Fibroblast of lung (primary cell): ENCODE data around the gene FNDC3A. TPM values are rescaled to one million over a fixed set of nuclear protein-coding genes. Genes with fewer than 3 reads are reported as not detected.
A peak's percentile ranks its signal among the peaks of the same experiment; 100 is the strongest.
"Not testable (repeated sequence)": the region's sequence is repeated elsewhere in the genome, so short reads cannot be mapped to it uniquely, and the experiment has no call there.

ENCODE experiments used
- DNase-seq, 2 donors: peaks; one replicate each; pipeline versions ENCODE4 v3.0.0 to v3.0.0-alpha.2; 2010; ENCODE audit warnings: low read depth in 2 of 2
- H2AFZ ChIP-seq: 2 replicates; pipeline ENCODE4 v1.5.1; 2012; ENCODE audit warnings: low read length, control low read depth, inconsistent platforms
- H3K27ac ChIP-seq: 2 replicates; pipeline ENCODE4 v1.5.1; 2011; ENCODE audit warnings: low read length, control low read depth; ENCODE audit not compliant: insufficient read depth
- H3K27me3 ChIP-seq: 2 replicates; pipeline ENCODE4 v1.5.1; 2011; ENCODE audit warnings: mild to moderate bottlenecking, low read length; ENCODE audit not compliant: control insufficient read depth, insufficient read depth
- H3K36me3 ChIP-seq: 2 replicates; pipeline ENCODE4 v1.5.1; 2011; ENCODE audit warnings: low read length; ENCODE audit not compliant: control insufficient read depth, insufficient read depth
- H3K4me1 ChIP-seq: 2 replicates; pipeline ENCODE4 v1.5.1; 2011; ENCODE audit warnings: low read length; ENCODE audit not compliant: control insufficient read depth, insufficient read depth; ENCODE audit errors: extremely low read depth
- H3K4me2 ChIP-seq: 2 replicates; pipeline ENCODE4 v1.5.1; 2011; ENCODE audit warnings: low read length, control low read depth; ENCODE audit not compliant: insufficient read depth; ENCODE audit errors: extremely low read depth
- H3K4me3 ChIP-seq, 4 experiments: fragments of 200-600 bp in 1 of 4; sonication (generic) in 1 of 4; replicated peaks in 1 of 4; 2 replicates each; pipeline ENCODE4 v1.5.1; 2011 to 2016; ENCODE audit warnings: low read length in 4 of 4, low read depth in 3 of 4, mild to moderate bottlenecking in 3 of 4, control low read depth in 2 of 4, inconsistent platforms in 1 of 4, mixed read lengths in 1 of 4; ENCODE audit not compliant: insufficient read depth in 1 of 4; ENCODE audit errors: control extremely low read depth in 1 of 4
- H3K79me2 ChIP-seq: 2 replicates; pipeline ENCODE4 v1.5.1; 2012; ENCODE audit warnings: mild to moderate bottlenecking, low read length, inconsistent platforms; ENCODE audit not compliant: control insufficient read depth, insufficient read depth
- H3K9ac ChIP-seq: 2 replicates; pipeline ENCODE4 v1.5.1; 2011; ENCODE audit warnings: mild to moderate bottlenecking, low read length, control low read depth; ENCODE audit not compliant: insufficient read depth
- H3K9me3 ChIP-seq: 2 replicates; pipeline ENCODE4 v1.5.1; 2012; ENCODE audit warnings: low read depth, low read length; ENCODE audit not compliant: control insufficient read depth, insufficient read depth
- H4K20me1 ChIP-seq: 2 replicates; pipeline ENCODE4 v1.5.1; 2011; ENCODE audit warnings: low read length; ENCODE audit not compliant: control insufficient read depth, insufficient read depth; ENCODE audit errors: extremely low read depth
- EZH2 ChIP-seq: IDR thresholded peaks from 2 replicates; pipeline ENCODE4 v1.5.1; 2012; ENCODE audit warnings: low read length, control low read depth, mild to moderate bottlenecking; ENCODE audit errors: missing control alignments
- polyA plus RNA-seq, 2 donors: library from polyadenylated mRNA; depleted of rRNA in 1 of 2; stranded (reverse) in 1 of 2; unstranded in 1 of 2; fragments of >200 nt; gene quantifications; 2 replicates each; pipeline ENCODE4 v1.2.1, GENCODE V29; 2011 to 2012; ENCODE audit warnings: missing spikeins in 1 of 2
- total RNA-seq: library from RNA; depleted of rRNA; stranded (reverse); fragments of >200 nt; gene quantifications from 2 replicates; pipeline ENCODE4 v1.2.1, GENCODE V29; 2014
- TF ChIP-seq, protein P1 (sequence below), 2 donors: IDR thresholded peaks in 1 of 2; conservative IDR thresholded peaks in 1 of 2; 1 replicate in 1 of 2; 2 replicates in 1 of 2; pipeline ENCODE4 v1.5.1; 2011 to 2012; ENCODE audit warnings: low read length in 2 of 2, control low read depth in 1 of 2, inconsistent platforms in 1 of 2, low read depth in 1 of 2, mild to moderate bottlenecking in 1 of 2

The FNDC3A gene
- total and polyA plus RNA-seq, 2 donors (not counting 1 experiment from before 2014, with no cell fraction given), result 44.7 to 79.4 TPM

DNA sequence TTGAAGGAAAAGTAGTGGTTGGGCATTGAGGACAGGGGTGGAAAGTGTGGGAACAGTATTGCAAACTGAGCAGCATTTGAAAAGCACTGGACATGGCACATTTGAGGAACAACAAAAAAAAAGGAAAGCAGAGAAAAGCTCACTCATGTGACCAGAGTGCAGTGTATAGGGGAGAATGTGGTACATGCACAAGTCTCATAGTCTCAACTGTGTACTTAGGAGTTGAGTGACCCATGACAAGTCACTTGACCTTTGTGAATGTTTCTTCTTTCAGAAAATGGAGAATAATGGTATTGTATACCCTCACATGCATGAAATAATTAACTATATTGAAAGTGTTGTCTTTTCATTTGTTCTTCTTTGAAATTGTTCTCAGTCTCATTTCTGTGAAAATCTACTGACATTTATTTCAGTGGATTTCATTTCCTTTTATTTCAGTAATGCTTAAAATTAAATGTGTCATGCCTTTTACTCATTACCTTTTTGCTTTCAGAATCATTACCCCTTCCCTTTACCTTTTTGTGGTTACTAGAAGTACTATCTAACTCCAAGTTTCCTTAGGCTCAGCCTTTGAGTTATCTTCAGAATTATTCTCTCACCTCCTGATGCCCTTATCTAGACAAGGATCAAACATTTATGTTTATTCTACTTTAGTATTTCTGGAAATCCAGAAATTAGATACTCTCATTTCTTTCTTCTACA is 165.3 kb downstream of the FNDC3A start:
- H3K36me3 ChIP-seq, result peaks cover 2% of the 10 kb centered on the region
- H3K4me2 ChIP-seq, result no peak overlapping the region
- H3K27me3 ChIP-seq, result no peaks in the 10 kb centered on the region
- H4K20me1 ChIP-seq, result no peaks in the 10 kb centered on the region
- no peak overlapping the region for H2AFZ ChIP-seq
- no peak for DNase-seq
- H3K27ac ChIP-seq, result no peak overlapping the region
- no peak overlapping the region for H3K9ac ChIP-seq
- no peak for TF ChIP-seq EZH2
- TF ChIP-seq, protein P1, sequence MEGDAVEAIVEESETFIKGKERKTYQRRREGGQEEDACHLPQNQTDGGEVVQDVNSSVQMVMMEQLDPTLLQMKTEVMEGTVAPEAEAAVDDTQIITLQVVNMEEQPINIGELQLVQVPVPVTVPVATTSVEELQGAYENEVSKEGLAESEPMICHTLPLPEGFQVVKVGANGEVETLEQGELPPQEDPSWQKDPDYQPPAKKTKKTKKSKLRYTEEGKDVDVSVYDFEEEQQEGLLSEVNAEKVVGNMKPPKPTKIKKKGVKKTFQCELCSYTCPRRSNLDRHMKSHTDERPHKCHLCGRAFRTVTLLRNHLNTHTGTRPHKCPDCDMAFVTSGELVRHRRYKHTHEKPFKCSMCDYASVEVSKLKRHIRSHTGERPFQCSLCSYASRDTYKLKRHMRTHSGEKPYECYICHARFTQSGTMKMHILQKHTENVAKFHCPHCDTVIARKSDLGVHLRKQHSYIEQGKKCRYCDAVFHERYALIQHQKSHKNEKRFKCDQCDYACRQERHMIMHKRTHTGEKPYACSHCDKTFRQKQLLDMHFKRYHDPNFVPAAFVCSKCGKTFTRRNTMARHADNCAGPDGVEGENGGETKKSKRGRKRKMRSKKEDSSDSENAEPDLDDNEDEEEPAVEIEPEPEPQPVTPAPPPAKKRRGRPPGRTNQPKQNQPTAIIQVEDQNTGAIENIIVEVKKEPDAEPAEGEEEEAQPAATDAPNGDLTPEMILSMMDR (conservative IDR thresholded peaks at IDR 0.05 in 1 of 2, IDR thresholded peaks at IDR 0.05 in 1 of 2; ENCODE audit: low read depth in 1 of 2, low read length in 2 of 2), result no peak
- no peak overlapping the region for H3K4me3 ChIP-seq
- H3K4me1 ChIP-seq, result no peaks in the 10 kb centered on the region
- H3K9me3 ChIP-seq, result no peaks in the 10 kb centered on the region
- H3K79me2 ChIP-seq, result no peaks in the 10 kb centered on the region

DNA sequence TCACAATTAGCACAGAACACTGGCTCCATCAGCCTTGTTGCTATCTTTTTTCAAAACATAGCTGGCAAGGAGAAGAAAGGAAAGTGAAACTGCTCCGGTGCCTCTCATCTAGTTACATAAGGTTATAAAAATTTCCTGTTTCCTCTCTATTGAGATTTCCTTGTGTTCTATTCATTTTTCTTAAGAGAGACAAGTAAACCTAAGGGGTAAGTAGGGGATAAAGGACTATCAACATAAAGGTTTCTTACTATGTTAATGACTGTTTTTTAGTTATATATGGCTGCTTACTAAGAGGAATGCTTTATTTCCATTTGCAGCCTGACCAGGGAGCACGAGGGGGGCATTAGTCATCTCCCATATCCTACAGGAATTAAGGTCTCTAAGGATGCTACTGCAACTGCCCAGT is 171.2 kb downstream of the FNDC3A start:
- no peaks in the 10 kb centered on the region for H3K27me3 ChIP-seq
- no peaks in the 10 kb centered on the region for H3K4me1 ChIP-seq
- no peak overlapping the region for H3K9ac ChIP-seq
- H3K4me2 ChIP-seq, result peak overlapping the region; percentile 78
- H4K20me1 ChIP-seq, result no peaks in the 10 kb centered on the region
- peak overlapping the region; percentile 18 for H3K27ac ChIP-seq
- H3K9me3 ChIP-seq, result no peaks in the 10 kb centered on the region
- TF ChIP-seq, protein P1 (conservative IDR thresholded peaks at IDR 0.05 in 1 of 2, IDR thresholded peaks at IDR 0.05 in 1 of 2; ENCODE audit: low read depth in 1 of 2, low read length in 2 of 2), result no peak
- TF ChIP-seq EZH2, result no peak
- H3K4me3 ChIP-seq, result peak overlapping the region; percentile 1 to 34 (median 12)
- no peaks in the 10 kb centered on the region for H3K36me3 ChIP-seq
- DNase-seq, result peak; percentile 47 to 69
- peaks cover 2% of the 10 kb centered on the region for H3K79me2 ChIP-seq
- H2AFZ ChIP-seq, result no peak overlapping the region

DNA sequence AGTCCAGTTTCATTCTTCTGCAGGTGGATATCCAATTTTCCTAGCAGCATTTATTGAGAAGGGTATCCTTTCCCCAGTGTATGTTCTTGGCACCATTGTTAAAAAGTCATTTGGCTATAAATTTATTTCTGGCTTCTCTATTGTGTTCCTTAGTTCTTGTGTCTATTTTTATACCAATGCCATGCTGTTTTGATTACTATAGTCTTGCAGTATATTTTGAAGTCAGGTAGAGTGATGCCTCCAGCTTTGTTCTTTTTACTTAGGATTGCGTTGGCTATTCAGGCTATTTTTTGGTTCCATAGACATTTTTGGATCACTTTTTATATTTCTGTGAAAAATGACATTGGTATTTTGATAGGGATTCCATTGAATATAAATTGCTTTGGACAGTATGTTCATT is 172.7 kb downstream of the FNDC3A start:
- Histone ChIP-seq H2AFZ (no peak overlapping the region), H3K9me3 (no peaks in the 10 kb centered on the region), H3K27me3 (no peaks in the 10 kb centered on the region), H3K36me3 (no peaks in the 10 kb centered on the region), H3K4me1 (no peaks in the 10 kb centered on the region), H3K79me2 (peaks cover 2% of the 10 kb centered on the region), H3K4me2 (no peak overlapping the region), H4K20me1 (no peaks in the 10 kb centered on the region), H3K9ac (no peak overlapping the region), H3K4me3 (no peak overlapping the region), H3K27ac (no peak overlapping the region)
- DNase-seq, result no peak
- TF ChIP-seq, protein P1 (conservative IDR thresholded peaks at IDR 0.05 in 1 of 2, IDR thresholded peaks at IDR 0.05 in 1 of 2; ENCODE audit: low read depth in 1 of 2, low read length in 2 of 2), result no peak
- no peak for TF ChIP-seq EZH2

DNA sequence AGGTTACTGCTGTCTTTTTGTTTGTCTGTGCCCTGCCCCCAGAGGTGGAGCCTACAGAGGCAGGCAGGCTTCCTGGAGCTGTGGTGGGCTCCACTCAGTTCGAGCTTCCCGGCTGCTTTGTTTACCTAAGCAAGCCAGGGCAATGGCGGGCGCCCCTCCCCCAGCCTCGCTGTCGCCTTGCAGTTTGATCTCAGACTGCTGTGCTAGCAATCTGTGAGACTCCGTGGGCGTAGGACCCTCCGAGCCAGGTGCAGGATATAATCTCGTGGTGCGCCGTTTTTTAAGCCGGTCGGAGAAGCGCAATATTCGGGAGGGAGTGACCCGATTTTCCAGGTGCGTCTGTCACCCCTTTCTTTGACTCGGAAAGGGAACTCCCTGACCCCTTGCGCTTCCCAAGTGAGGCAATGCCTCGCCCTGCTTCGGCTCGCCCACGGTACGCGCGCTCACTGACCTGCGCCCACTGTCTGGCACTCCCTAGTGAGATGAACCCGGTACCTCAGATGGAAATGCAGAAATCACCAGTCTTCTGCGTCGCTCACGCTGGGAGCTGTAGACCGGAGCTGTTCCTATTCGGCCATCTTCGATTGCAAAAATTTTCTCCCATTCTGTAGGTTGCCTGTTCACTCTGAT is 182.4 kb downstream of the FNDC3A start:
- not testable (repeated sequence) for H2AFZ ChIP-seq, H3K27ac ChIP-seq, H3K4me1 ChIP-seq, H3K79me2 ChIP-seq, H3K9me3 ChIP-seq, DNase-seq, H3K36me3 ChIP-seq, H4K20me1 ChIP-seq, H3K9ac ChIP-seq, H3K4me3 ChIP-seq, H3K4me2 ChIP-seq, H3K27me3 ChIP-seq
